H1 (cell line): ENCODE data around the gene ATP6V1A.

ENCODE experiments used
- CTCF ChIP-seq, 3 experiments: IDR thresholded peaks; 1 replicate in 2 of 3; 2 replicates in 1 of 3; pipeline versions ENCODE4 v1.5.1 to v1.6.1; 2011; ENCODE audit warnings: low read length in 3 of 3, mild to moderate bottlenecking in 3 of 3, inconsistent platforms in 2 of 3, low read depth in 1 of 3, moderate library complexity in 1 of 3; ENCODE audit not compliant: insufficient read depth in 1 of 3; ENCODE audit errors: control extremely low read depth in 1 of 3
- POLR2AphosphoS5 ChIP-seq: IDR thresholded peaks from 2 replicates; pipeline ENCODE4 v1.6.1; 2011; ENCODE audit warnings: low read depth, low read length
- TCF12 ChIP-seq: IDR thresholded peaks from 2 replicates; pipeline ENCODE4 v1.6.1; 2011; ENCODE audit warnings: low read depth, mild to moderate bottlenecking, low read length

- no peak for TF ChIP-seq CTCF (IDR thresholded peaks at IDR 0.05; ENCODE audit: control extremely low read depth in 1 of 3, insufficient read depth in 1 of 3, low read depth in 1 of 3, low read length in 3 of 3)
- no peak for TF ChIP-seq POLR2AphosphoS5
- TF ChIP-seq TCF12: no peak
Observed at GRCh38 chr3:113834983-113835382, 88.1 kb downstream of the ATP6V1A start.
